HEK293 (cell line): ENCODE data around the gene CLEC16A.
A peak's percentile ranks its signal among the peaks of the same experiment; 100 is the strongest.

Experiments
- CTCF ChIA-PET: fragments of 350-600 bp; formaldehyde crosslinking; extraction: SDS; loops from one replicate; lab custom pipeline; 2021; ENCODE audit warnings: antibody characterized with exemption; lab: Yijun Ruan, JAX
- POLR2A ChIA-PET: fragments of 300-600 bp; formaldehyde crosslinking; extraction: SDS; loops from one replicate; lab custom pipeline; 2020; ENCODE audit warnings: antibody characterized with exemption, inconsistent platforms; lab: Yijun Ruan, JAX
- H3K27ac ChIP-seq: fragments of 200-500 bp; sonication (Bioruptor generic); 2 replicates; pipeline ENCODE4 v1.5.1; 2014; ENCODE audit warnings: low read depth, low read length, control low read depth, inconsistent platforms; ENCODE audit errors: extremely low read depth
- H3K36me3 ChIP-seq, 2 experiments: fragments of 200-500 bp in 1 of 2; sonication (Bioruptor generic) in 1 of 2; 1 replicate in 1 of 2; 2 replicates in 1 of 2; pipeline ENCODE4 v1.5.1; 2014 to 2017; ENCODE audit warnings: inconsistent platforms in 2 of 2, low read length in 2 of 2; ENCODE audit not compliant: control insufficient read depth in 2 of 2, insufficient read depth in 1 of 2
- H3K4me1 ChIP-seq: fragments of 200-500 bp; sonication (Bioruptor generic); 2 replicates; pipeline ENCODE4 v1.5.1; 2014; ENCODE audit warnings: mild to moderate bottlenecking, low read length, inconsistent platforms; ENCODE audit not compliant: control insufficient read depth, insufficient read depth
- H3K4me3 ChIP-seq: 2 replicates; pipeline ENCODE4 v1.5.1; 2011; ENCODE audit warnings: low read depth, mild to moderate bottlenecking, control low read depth, low read length, moderate library complexity
- H3K9me3 ChIP-seq: fragments of 200-500 bp; sonication (Bioruptor generic); 2 replicates; pipeline ENCODE4 v1.5.1; 2014; ENCODE audit warnings: low read depth, low read length, inconsistent platforms; ENCODE audit not compliant: control insufficient read depth, insufficient read depth
- HOXA7 ChIP-seq: sonication (generic); formaldehyde crosslinking; IDR thresholded peaks from 2 replicates; pipeline ENCODE4 v1.8.1; 2022; ENCODE audit warnings: missing genetic modification reagents, borderline replicate concordance
- KLF8 ChIP-seq: fragments of 450-650 bp; formaldehyde crosslinking; IDR thresholded peaks from 2 replicates; pipeline ENCODE4 v1.5.1; 2016; ENCODE audit warnings: missing biosample characterization, missing genetic modification characterization
- MZF1 ChIP-seq: fragments of 450-650 bp; formaldehyde crosslinking; IDR thresholded peaks from 2 replicates; pipeline ENCODE4 v1.5.1; 2017; ENCODE audit warnings: missing biosample characterization, missing genetic modification characterization, borderline replicate concordance
- PBX3 ChIP-seq: sonication (generic); formaldehyde crosslinking; IDR thresholded peaks from 2 replicates; pipeline ENCODE4 v1.8.1; 2022; ENCODE audit warnings: mild to moderate bottlenecking, moderate library complexity, missing genetic modification reagents
- PRDM1 ChIP-seq: fragments of 450-650 bp; formaldehyde crosslinking; IDR thresholded peaks from 2 replicates; pipeline ENCODE4; 2016; ENCODE audit warnings: missing biosample characterization, missing genetic modification characterization
- WT1 ChIP-seq: fragments of 450-650 bp; formaldehyde crosslinking; IDR thresholded peaks from 2 replicates; pipeline ENCODE4 v1.5.1; 2016; ENCODE audit warnings: missing biosample characterization, missing genetic modification characterization
- ZBTB20 ChIP-seq: fragments of 450-650 bp; formaldehyde crosslinking; IDR thresholded peaks from 2 replicates; pipeline ENCODE4 v1.5.1; 2016; ENCODE audit warnings: missing biosample characterization, missing genetic modification characterization
- ZBTB6 ChIP-seq: fragments of 450-650 bp; formaldehyde crosslinking; IDR thresholded peaks from 2 replicates; pipeline ENCODE4 v1.5.1; 2017; ENCODE audit warnings: missing biosample characterization, missing genetic modification characterization
- ZFP37 ChIP-seq: fragments of 450-650 bp; formaldehyde crosslinking; IDR thresholded peaks from 2 replicates; pipeline ENCODE4 v1.5.1; 2016; ENCODE audit warnings: missing biosample characterization, missing genetic modification characterization
- ZNF114 ChIP-seq: fragments of 450-650 bp; formaldehyde crosslinking; IDR thresholded peaks from 2 replicates; pipeline ENCODE4 v1.5.0; 2017; ENCODE audit warnings: missing biosample characterization, missing genetic modification characterization
- ZNF350 ChIP-seq: fragments of 450-650 bp; formaldehyde crosslinking; IDR thresholded peaks from 2 replicates; pipeline ENCODE4 v1.5.0; 2017; ENCODE audit warnings: missing biosample characterization, mild to moderate bottlenecking, missing genetic modification characterization
- ZNF354C ChIP-seq: fragments of 450-650 bp; formaldehyde crosslinking; IDR thresholded peaks from 2 replicates; pipeline ENCODE4 v1.5.1; 2016; ENCODE audit warnings: missing biosample characterization, missing genetic modification characterization, low read depth, borderline replicate concordance
- ZNF423 ChIP-seq: fragments of 450-650 bp; formaldehyde crosslinking; IDR thresholded peaks from 2 replicates; pipeline ENCODE4 v1.5.1; 2016; ENCODE audit warnings: missing biosample characterization, missing genetic modification characterization
- ZNF549 ChIP-seq: fragments of 450-650 bp; IDR thresholded peaks from 2 replicates; pipeline ENCODE4 v1.5.1; 2018; ENCODE audit warnings: missing biosample characterization, missing genetic modification characterization, mild to moderate bottlenecking, inconsistent platforms, moderate library complexity
- ZNF623 ChIP-seq: fragments of 450-650 bp; formaldehyde crosslinking; IDR thresholded peaks from 2 replicates; pipeline ENCODE4 v1.5.1; 2016; ENCODE audit warnings: missing biosample characterization, missing genetic modification characterization
- ZNF677 ChIP-seq: fragments of 450-650 bp; IDR thresholded peaks from 2 replicates; pipeline ENCODE4 v1.5.0; 2018; ENCODE audit warnings: missing biosample characterization, mild to moderate bottlenecking, missing genetic modification characterization, moderate library complexity
- ZNF692 ChIP-seq: fragments of 450-650 bp; formaldehyde crosslinking; IDR thresholded peaks from 2 replicates; pipeline ENCODE4 v1.5.1; 2016; ENCODE audit warnings: missing biosample characterization, missing genetic modification characterization
- ZNF76 ChIP-seq: fragments of 450-650 bp; formaldehyde crosslinking; IDR thresholded peaks from 2 replicates; pipeline ENCODE4; 2016; ENCODE audit warnings: low read depth, missing biosample characterization, missing genetic modification characterization, borderline replicate concordance
- ZNF776 ChIP-seq: fragments of 450-650 bp; formaldehyde crosslinking; IDR thresholded peaks from 2 replicates; pipeline ENCODE4 v1.5.0; 2017; ENCODE audit warnings: missing biosample characterization, missing genetic modification characterization, borderline replicate concordance
- TF ChIP-seq, protein P1 (sequence below): fragments of 450-650 bp; formaldehyde crosslinking; conservative IDR thresholded peaks from 2 replicates; pipeline ENCODE4 v1.5.1; 2016; ENCODE audit warnings: low read depth, missing biosample characterization, missing genetic modification characterization

The CLEC16A gene

GRCh38 chr16:11139326-11140097, 195.1 kb downstream of the CLEC16A start:
- Histone ChIP-seq H3K4me3 (no peak overlapping the region), H3K27ac (no peak overlapping the region), H3K4me1 (peaks cover 9% of the 10 kb centered on the region), H3K36me3 (no peaks in the 10 kb centered on the region), H3K9me3 (no peaks in the 10 kb centered on the region)
- ChIA-PET POLR2A (interaction anchor here (0.9 kb wide), 1 partner anchor 22 kb away, joined by 3 read pairs; no protein-coding TSS in a partner anchor), CTCF (no interaction called here)
- TF ChIP-seq ZBTB20: peak; percentile 34; the same call in 1 of the 2 replicates
- TF ChIP-seq MZF1 (tag by site-specific recombination): no peak

GRCh38 chr16:11140098-11140375, 195.7 kb downstream of the CLEC16A start:
- no peak for TF ChIP-seq WT1
- ChIA-PET CTCF (no interaction called here), POLR2A (no interaction called here)
- H3K9me3 ChIP-seq: no peaks in the 10 kb centered on the region
- H3K27ac ChIP-seq: no peak overlapping the region
- no peak overlapping the region for H3K4me3 ChIP-seq
- no peaks in the 10 kb centered on the region for H3K36me3 ChIP-seq
- H3K4me1 ChIP-seq: peaks cover 9% of the 10 kb centered on the region

DNA sequence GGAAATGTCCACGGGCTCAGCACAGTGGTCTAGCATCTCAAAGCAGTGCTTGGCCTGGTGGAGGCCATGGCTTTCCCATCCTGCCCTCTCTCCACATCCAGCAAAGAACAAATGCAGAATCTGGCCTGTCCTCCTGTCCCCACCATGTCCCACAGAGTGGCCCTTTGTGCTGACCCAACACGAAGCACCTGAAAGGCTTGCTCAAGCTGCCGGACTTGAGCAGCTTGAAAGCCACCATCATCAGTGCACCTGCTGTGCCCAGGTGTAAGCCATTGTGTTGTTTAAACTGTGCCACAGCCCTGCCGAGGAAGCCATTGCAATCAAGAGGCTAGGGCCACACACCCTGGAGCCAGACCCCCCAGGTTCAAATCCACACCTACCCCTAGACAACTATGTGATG, 196.1 kb downstream of the CLEC16A start:
- no peak overlapping the region for H3K27ac ChIP-seq
- CTCF ChIA-PET: no interaction called here
- H3K9me3 ChIP-seq: no peaks in the 10 kb centered on the region
- no peak for TF ChIP-seq ZNF549 (tag by site-specific recombination)
- TF ChIP-seq ZNF114 (tag by site-specific recombination): no peak
- no peak for TF ChIP-seq PBX3 (CRISPR knock-in tag)
- TF ChIP-seq, protein P1, sequence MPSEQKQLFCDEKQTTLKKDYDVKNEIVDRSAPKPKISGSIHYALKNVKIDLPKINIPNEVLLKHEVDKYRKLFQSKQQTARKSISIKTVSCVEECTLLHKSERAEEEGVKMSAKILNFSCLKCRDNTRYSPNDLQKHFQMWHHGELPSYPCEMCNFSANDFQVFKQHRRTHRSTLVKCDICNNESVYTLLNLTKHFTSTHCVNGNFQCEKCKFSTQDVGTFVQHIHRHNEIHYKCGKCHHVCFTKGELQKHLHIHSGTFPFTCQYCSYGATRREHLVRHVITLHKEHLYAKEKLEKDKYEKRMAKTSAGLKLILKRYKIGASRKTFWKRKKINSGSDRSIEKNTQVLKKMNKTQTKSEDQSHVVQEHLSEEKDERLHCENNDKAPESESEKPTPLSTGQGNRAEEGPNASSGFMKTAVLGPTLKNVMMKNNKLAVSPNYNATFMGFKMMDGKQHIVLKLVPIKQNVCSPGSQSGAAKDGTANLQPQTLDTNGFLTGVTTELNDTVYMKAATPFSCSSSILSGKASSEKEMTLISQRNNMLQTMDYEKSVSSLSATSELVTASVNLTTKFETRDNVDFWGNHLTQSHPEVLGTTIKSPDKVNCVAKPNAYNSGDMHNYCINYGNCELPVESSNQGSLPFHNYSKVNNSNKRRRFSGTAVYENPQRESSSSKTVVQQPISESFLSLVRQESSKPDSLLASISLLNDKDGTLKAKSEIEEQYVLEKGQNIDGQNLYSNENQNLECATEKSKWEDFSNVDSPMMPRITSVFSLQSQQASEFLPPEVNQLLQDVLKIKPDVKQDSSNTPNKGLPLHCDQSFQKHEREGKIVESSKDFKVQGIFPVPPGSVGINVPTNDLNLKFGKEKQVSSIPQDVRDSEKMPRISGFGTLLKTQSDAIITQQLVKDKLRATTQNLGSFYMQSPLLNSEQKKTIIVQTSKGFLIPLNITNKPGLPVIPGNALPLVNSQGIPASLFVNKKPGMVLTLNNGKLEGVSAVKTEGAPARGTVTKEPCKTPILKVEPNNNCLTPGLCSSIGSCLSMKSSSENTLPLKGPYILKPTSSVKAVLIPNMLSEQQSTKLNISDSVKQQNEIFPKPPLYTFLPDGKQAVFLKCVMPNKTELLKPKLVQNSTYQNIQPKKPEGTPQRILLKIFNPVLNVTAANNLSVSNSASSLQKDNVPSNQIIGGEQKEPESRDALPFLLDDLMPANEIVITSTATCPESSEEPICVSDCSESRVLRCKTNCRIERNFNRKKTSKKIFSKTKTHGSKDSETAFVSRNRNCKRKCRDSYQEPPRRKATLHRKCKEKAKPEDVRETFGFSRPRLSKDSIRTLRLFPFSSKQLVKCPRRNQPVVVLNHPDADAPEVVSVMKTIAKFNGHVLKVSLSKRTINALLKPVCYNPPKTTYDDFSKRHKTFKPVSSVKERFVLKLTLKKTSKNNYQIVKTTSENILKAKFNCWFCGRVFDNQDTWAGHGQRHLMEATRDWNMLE (tag by site-specific recombination): no peak
- TF ChIP-seq KLF8 (tag by site-specific recombination): no peak
- TF ChIP-seq HOXA7 (CRISPR knock-in tag): no peak
- TF ChIP-seq ZNF354C (tag by site-specific recombination): no peak
- TF ChIP-seq ZNF776 (tag by site-specific recombination): no peak
- TF ChIP-seq ZNF350 (tag by site-specific recombination): no peak
- no peak for TF ChIP-seq PRDM1 (tag by site-specific recombination)
- no peak for TF ChIP-seq ZNF623
- no peak for TF ChIP-seq ZNF677 (tag by site-specific recombination)
- TF ChIP-seq ZNF423 (tag by site-specific recombination): no peak
- TF ChIP-seq ZNF76 (tag by site-specific recombination): no peak
- TF ChIP-seq ZNF692 (tag by site-specific recombination): no peak
- TF ChIP-seq ZFP37: no peak
- no peak for TF ChIP-seq ZBTB6 (tag by site-specific recombination)
- POLR2A ChIA-PET: no interaction called here
- no peak overlapping the region for H3K4me3 ChIP-seq
- peaks cover 9% of the 10 kb centered on the region for H3K4me1 ChIP-seq
- H3K36me3 ChIP-seq: no peaks in the 10 kb centered on the region
